Measurements from ENCODE around the gene BAHCC1. TPM values are rescaled to one million over a fixed set of nuclear protein-coding genes. Genes with fewer than 3 reads are reported as not detected.

Gene BAHCC1
- total RNA-seq, 1 experiment from 2014 or later, result 3.1 TPM

DNA sequence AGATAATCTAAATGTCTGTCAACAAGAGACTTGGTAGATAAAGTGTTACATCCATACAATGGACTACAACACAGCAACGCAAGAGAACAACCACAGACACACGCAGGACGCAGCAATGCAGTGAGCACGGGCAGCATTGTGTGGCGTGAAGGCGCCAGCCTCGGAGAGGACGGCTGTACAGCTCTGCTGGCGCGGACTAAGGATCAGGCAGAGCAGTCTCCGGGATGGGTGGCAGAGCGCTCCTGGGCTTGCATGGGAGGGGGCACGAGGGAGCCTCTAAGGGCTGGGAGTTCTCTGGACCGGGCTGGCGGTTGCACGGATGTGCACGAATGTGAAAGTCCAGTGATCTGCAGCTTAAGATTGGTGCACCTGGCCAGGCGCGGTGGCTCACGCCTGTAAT, 82.9 kb downstream of the BAHCC1 start:
- Histone ChIP-seq H3K56ac (ENCODE audit: insufficient read length, low read depth, low read length) (no peak overlapping the region), H2BK20ac (ENCODE audit: low read depth, low read length, poor library complexity, severe bottlenecking) (no peak overlapping the region), H3K79me1 (ENCODE audit: insufficient read depth, low read depth, low read length, poor library complexity, severe bottlenecking) (no peaks in the 10 kb centered on the region), H2AK5ac (ENCODE audit: insufficient read length, low read length) (no peak overlapping the region), H3K27ac (ENCODE audit: insufficient read length, low read depth, low read length) (no peak overlapping the region), H2BK5ac (ENCODE audit: insufficient read length, low read length) (no peak overlapping the region), H4K20me1 (ENCODE audit: control insufficient read depth, insufficient read depth, insufficient read length) (no peaks in the 10 kb centered on the region), H3T11ph (ENCODE audit: low read length) (no peak overlapping the region), H3K9ac (ENCODE audit: extremely low read depth, insufficient read length, low read length) (no peak overlapping the region), H3K79me2 (ENCODE audit: insufficient read depth, low read length) (no peaks in the 10 kb centered on the region), H2BK12ac (ENCODE audit: insufficient read length, low read depth, low read length) (no peak overlapping the region), H3K18ac (ENCODE audit: insufficient read length, low read depth, low read length) (no peak overlapping the region), H4K91ac (ENCODE audit: insufficient read length, low read depth, low read length) (no peak overlapping the region), H3K4me1 (ENCODE audit: insufficient read depth, low read length) (no peaks in the 10 kb centered on the region; the same call in 1 of the 2 replicates), H2AFZ (ENCODE audit: low read length) (no peak overlapping the region), H2BK120ac (ENCODE audit: low read depth, low read length, poor library complexity, severe bottlenecking) (no peak overlapping the region), H2BK15ac (ENCODE audit: low read depth, low read length) (no peak overlapping the region), H3K14ac (ENCODE audit: insufficient read depth, low read length) (no peak overlapping the region), H3K4ac (ENCODE audit: low read depth, low read length) (no peak overlapping the region), H3K4me2 (ENCODE audit: insufficient read depth, insufficient read length, low read length) (no peak overlapping the region), H4K5ac (ENCODE audit: insufficient read length, low read depth, low read length) (no peak overlapping the region), H3K23ac (ENCODE audit: insufficient read length, low read depth, low read length) (no peak overlapping the region), H3K23me2 (ENCODE audit: insufficient read length, low read depth, low read length, poor library complexity, severe bottlenecking) (no peaks in the 10 kb centered on the region), H3K27me3 (ENCODE audit: insufficient read depth, low read length) (peaks cover 12% of the 10 kb centered on the region; the same call in 1 of the 2 replicates), H3K9me3 (ENCODE audit: control insufficient read depth, low read depth, low read length) (no peaks in the 10 kb centered on the region), H4K8ac (replicated peaks; ENCODE audit: insufficient read length, low read depth, low read length) (no peak overlapping the region)
- TF ChIP-seq CTCF (conservative IDR thresholded peaks at IDR 0.05), result no peak
- Mint-ChIP-seq H3K36me3 (ENCODE audit: insufficient read depth in 1 of 3, low read depth in 3 of 3) (no peaks in the 10 kb centered on the region), H3K4me1 (peaks cover 0 to 4% of the 10 kb centered on the region in 2 experiments; a peak in 3 of 4 replicates), H3K4me3 (no peak overlapping the region), H3K27ac (no peak overlapping the region), H3K9me3 (peaks cover 0 to 3% of the 10 kb centered on the region in 2 experiments; a peak in 2 of 5 replicates), H3K27me3 (ENCODE audit: low read depth) (peaks cover 59% of the 10 kb centered on the region)
- no CpG with 5 or more reads among the region's 20 CpGs for WGBS (ENCODE audit: extremely low coverage, insufficient read length, low lambda C conversion rate)
- no peak for DNase-seq
